PC-3 (cell line): ENCODE results near the gene TNPO1. TPM values are rescaled to one million over a fixed set of nuclear protein-coding genes. Genes with fewer than 3 reads are reported as not detected.

Experiments
- ATAC-seq: fragments of 200-7000 bp; cut with Tn5 transposase; 2 replicates; pipeline ENCODE4 v1.9.1; 2020; ENCODE audit warnings: mild to moderate bottlenecking, moderate library complexity
- BruUV-seq: library from RNA; stranded (reverse); fragments of 400-500 nt; replicated peaks from 2 replicates; lab custom pipeline; 2021; lab: Mats Ljungman, UMichigan
- CTCF ChIA-PET: fragments of 300-600 bp; sonication (Branson Sonifier 250); formaldehyde crosslinking; loops from one replicate; lab custom pipeline; 2022; ENCODE audit warnings: antibody characterized with exemption; lab: Charles Lee
- POLR2A ChIA-PET: fragments of 300-600 bp; sonication (Branson Sonifier 250); formaldehyde crosslinking; loops from one replicate; lab custom pipeline; 2022; ENCODE audit warnings: antibody characterized with exemption; ENCODE audit not compliant: unreplicated experiment; lab: Charles Lee
- DNase-seq: peaks from one replicate; pipeline ENCODE4 v3.0.0-alpha.2; 2015
- H2AFZ ChIP-seq: fragments of 300-600 bp; sonication (generic); 2 replicates; pipeline ENCODE4 v1.6.0; 2016; ENCODE audit warnings: antibody characterized with exemption, low read length
- H3F3A ChIP-seq: fragments of 300-600 bp; sonication (generic); one replicate; pipeline ENCODE4 v1.6.0; 2017; ENCODE audit warnings: antibody characterized with exemption, low read length, control low read depth, mild to moderate bottlenecking; ENCODE audit not compliant: unreplicated experiment
- H3K27ac ChIP-seq: fragments of 300-600 bp; sonication (generic); 2 replicates; pipeline ENCODE4 v1.5.1; 2016; ENCODE audit warnings: mild to moderate bottlenecking, low read length
- H3K27me3 ChIP-seq: fragments of 300-600 bp; sonication (generic); 2 replicates; pipeline ENCODE4 v1.6.1; 2016; ENCODE audit warnings: low read length, mixed read lengths
- H3K36me3 ChIP-seq: fragments of 300-600 bp; sonication (generic); 2 replicates; pipeline ENCODE4 v1.6.1; 2016; ENCODE audit warnings: low read depth, mixed run types, low read length, mixed read lengths
- H3K4me1 ChIP-seq: fragments of 300-600 bp; sonication (generic); 2 replicates; pipeline ENCODE4 v1.5.1; 2016; ENCODE audit warnings: low read length; ENCODE audit not compliant: insufficient read depth
- H3K4me2 ChIP-seq: fragments of 300-600 bp; sonication (generic); 2 replicates; pipeline ENCODE4 v1.6.0; 2016; ENCODE audit warnings: low read length
- H3K4me3 ChIP-seq: fragments of 300-600 bp; sonication (generic); 2 replicates; pipeline ENCODE4 v1.5.1; 2016; ENCODE audit warnings: mild to moderate bottlenecking, low read length, mixed read lengths
- H3K79me2 ChIP-seq: fragments of 300-600 bp; sonication (generic); 2 replicates; pipeline ENCODE4 v1.6.1; 2017; ENCODE audit warnings: low read length, mixed read lengths
- H3K9ac ChIP-seq: fragments of 300-600 bp; sonication (generic); 2 replicates; pipeline ENCODE4 v1.6.0; 2016; ENCODE audit warnings: mild to moderate bottlenecking, low read length
- H3K9me2 ChIP-seq: fragments of 300-600 bp; sonication (generic); replicated peaks from 2 replicates; pipeline ENCODE4 v1.6.1; 2016; ENCODE audit warnings: mixed run types, low read length, mixed read lengths
- H3K9me3 ChIP-seq: fragments of 300-600 bp; sonication (generic); 2 replicates; pipeline ENCODE4 v1.6.1; 2016; ENCODE audit warnings: low read length, mixed read lengths
- H4K20me1 ChIP-seq: fragments of 300-600 bp; sonication (generic); 2 replicates; pipeline ENCODE4 v1.6.1; 2016; ENCODE audit warnings: low read length, mixed read lengths
- EZH2 ChIP-seq: fragments of 300-600 bp; sonication (generic); IDR thresholded peaks from one replicate; pipeline ENCODE4 v1.6.1; 2017; ENCODE audit warnings: antibody characterized with exemption, mild to moderate bottlenecking, low read length; ENCODE audit not compliant: unreplicated experiment
- EZH2phosphoT487 ChIP-seq: fragments of 300-600 bp; sonication (generic); IDR thresholded peaks from 2 replicates; pipeline ENCODE4 v1.6.1; 2018; ENCODE audit warnings: mild to moderate bottlenecking, antibody characterized with exemption, low read length, borderline replicate concordance
- intact Hi-C: fragments of 100-400 bp; cut with micrococcal nuclease; formaldehyde crosslinking; loops from 2 replicates; pipeline ENCODE4 v1.9.0; 2023
- total RNA-seq: library from RNA; depleted of rRNA; stranded (reverse); fragments of >200 nt; gene quantifications from 2 replicates; pipeline ENCODE4 v1.2.3, GENCODE V29; 2014
- TF ChIP-seq, protein P1 (sequence below): fragments of 300-600 bp; sonication (generic); conservative IDR thresholded peaks from 2 replicates; pipeline ENCODE4 v1.5.1; 2017; ENCODE audit warnings: antibody characterized with exemption, low read depth, mild to moderate bottlenecking, low read length

Gene TNPO1
- total RNA-seq, 1 experiment from 2014 or later, result 187 TPM

DNA sequence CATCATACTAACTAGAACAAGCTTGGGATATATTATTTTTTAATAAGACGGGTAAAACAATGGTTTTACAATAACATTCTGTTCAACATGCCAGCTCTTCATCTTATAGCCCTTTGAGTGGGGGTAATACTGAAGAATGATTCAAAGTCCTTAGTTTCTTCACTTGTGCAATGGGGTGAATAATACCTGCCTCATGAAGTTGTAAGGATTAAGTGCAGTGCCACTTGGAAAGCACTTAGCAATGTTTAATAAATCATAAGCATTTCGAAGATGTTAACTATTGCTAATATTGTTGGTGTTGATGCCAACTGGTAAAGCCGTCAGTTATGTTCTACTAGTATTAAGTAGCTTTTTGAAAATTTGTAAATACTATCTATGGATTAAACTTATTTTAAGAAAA, 38.0 kb downstream of the TNPO1 start:
- BruUV-seq, result no TSS peak
- H3K9me3 ChIP-seq, result no peaks in the 10 kb centered on the region
- H3K4me3 ChIP-seq, result no peak overlapping the region
- no peak for ATAC-seq
- H3K9me2 ChIP-seq, result no peaks in the 10 kb centered on the region
- H3K27me3 ChIP-seq, result no peaks in the 10 kb centered on the region
- H3K79me2 ChIP-seq, result peaks cover 95% of the 10 kb centered on the region
- H3K4me1 ChIP-seq, result peaks cover 13% of the 10 kb centered on the region
- TF ChIP-seq, protein P1, sequence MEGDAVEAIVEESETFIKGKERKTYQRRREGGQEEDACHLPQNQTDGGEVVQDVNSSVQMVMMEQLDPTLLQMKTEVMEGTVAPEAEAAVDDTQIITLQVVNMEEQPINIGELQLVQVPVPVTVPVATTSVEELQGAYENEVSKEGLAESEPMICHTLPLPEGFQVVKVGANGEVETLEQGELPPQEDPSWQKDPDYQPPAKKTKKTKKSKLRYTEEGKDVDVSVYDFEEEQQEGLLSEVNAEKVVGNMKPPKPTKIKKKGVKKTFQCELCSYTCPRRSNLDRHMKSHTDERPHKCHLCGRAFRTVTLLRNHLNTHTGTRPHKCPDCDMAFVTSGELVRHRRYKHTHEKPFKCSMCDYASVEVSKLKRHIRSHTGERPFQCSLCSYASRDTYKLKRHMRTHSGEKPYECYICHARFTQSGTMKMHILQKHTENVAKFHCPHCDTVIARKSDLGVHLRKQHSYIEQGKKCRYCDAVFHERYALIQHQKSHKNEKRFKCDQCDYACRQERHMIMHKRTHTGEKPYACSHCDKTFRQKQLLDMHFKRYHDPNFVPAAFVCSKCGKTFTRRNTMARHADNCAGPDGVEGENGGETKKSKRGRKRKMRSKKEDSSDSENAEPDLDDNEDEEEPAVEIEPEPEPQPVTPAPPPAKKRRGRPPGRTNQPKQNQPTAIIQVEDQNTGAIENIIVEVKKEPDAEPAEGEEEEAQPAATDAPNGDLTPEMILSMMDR, result no peak
- TF ChIP-seq EZH2 (no peak), EZH2phosphoT487 (no peak)
- H4K20me1 ChIP-seq, result peaks cover 63% of the 10 kb centered on the region
- CTCF ChIA-PET, result interaction anchor here (0.6 kb wide), 1 partner anchor 9 kb away, joined by 3 read pairs; no protein-coding TSS in a partner anchor
- H2AFZ ChIP-seq, result no peak overlapping the region
- DNase-seq, result no peak
- intact Hi-C loops, result no loop called here
- POLR2A ChIA-PET, result no interaction called here
- no peak overlapping the region for H3K9ac ChIP-seq
- no peak overlapping the region for H3K4me2 ChIP-seq
- H3K36me3 ChIP-seq, result peaks cover 64% of the 10 kb centered on the region
- no peaks in the 10 kb centered on the region for H3F3A ChIP-seq
- no peak overlapping the region for H3K27ac ChIP-seq

DNA sequence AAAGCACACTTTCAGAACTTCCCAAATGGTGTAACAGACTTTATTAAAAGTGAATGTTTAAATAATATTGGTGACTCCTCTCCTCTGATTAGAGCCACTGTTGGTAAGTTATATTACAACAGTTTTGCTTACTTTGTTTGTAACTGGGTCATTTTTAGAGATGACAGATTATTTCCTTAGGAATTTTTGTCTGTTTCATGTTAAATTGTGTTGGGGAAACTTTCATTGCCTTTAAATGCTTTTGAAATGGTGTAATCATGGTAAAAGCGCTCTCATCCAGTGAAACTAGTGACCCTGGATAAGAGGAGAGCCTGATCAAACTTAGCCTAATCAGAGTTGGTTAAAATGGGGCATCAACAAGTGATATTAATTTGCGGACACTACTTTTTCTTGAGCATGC, 39.4 kb downstream of the TNPO1 start:
- ATAC-seq (no peak), DNase-seq (no peak)
- Histone ChIP-seq H3K4me1 (peaks cover 9% of the 10 kb centered on the region), H3F3A (no peaks in the 10 kb centered on the region), H3K79me2 (peaks cover 95% of the 10 kb centered on the region), H4K20me1 (peaks cover 58% of the 10 kb centered on the region), H3K27ac (no peak overlapping the region), H3K9me2 (no peaks in the 10 kb centered on the region), H3K27me3 (no peaks in the 10 kb centered on the region), H3K9ac (no peak overlapping the region), H2AFZ (no peak overlapping the region), H3K9me3 (no peaks in the 10 kb centered on the region), H3K36me3 (peaks cover 75% of the 10 kb centered on the region), H3K4me2 (no peak overlapping the region), H3K4me3 (no peak overlapping the region)
- POLR2A ChIA-PET, result interaction anchor here (0.7 kb wide), 1 partner anchor 346 kb away, joined by 3 read pairs; no protein-coding TSS in a partner anchor
- intact Hi-C loops, result no loop called here
- no peak for TF ChIP-seq EZH2
- TF ChIP-seq, protein P1, result no peak
- no peak for TF ChIP-seq EZH2phosphoT487
- no TSS peak for BruUV-seq
- CTCF ChIA-PET, result no interaction called here

DNA sequence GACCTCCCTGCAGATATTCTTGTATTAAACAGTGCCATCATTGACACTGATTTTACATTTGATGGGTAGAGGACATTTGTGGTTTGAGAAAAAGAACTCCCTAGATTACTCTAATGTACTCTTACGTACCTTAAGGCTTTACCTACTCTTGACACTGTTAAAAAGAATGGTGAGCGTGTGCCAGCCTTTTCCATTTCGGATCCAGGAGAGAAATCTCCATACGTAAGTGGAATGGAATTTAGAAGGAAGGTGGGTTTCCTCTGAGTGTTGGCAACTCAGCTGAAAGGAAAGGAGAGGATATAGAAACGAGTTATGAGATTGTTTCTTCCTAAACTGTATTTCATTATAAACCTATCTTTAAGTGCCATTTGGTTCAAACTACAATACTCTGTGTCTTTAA, 40.9 kb downstream of the TNPO1 start:
- TF ChIP-seq EZH2, result no peak
- TF ChIP-seq EZH2phosphoT487, result no peak
- intact Hi-C loops, result no loop called here
- Histone ChIP-seq H2AFZ (no peak overlapping the region), H3K27ac (no peak overlapping the region), H4K20me1 (peaks cover 42% of the 10 kb centered on the region), H3K36me3 (peaks cover 76% of the 10 kb centered on the region), H3K4me3 (no peak overlapping the region), H3K9me2 (no peaks in the 10 kb centered on the region), H3K9me3 (no peaks in the 10 kb centered on the region), H3K4me1 (no peaks in the 10 kb centered on the region), H3K4me2 (no peak overlapping the region), H3F3A (no peaks in the 10 kb centered on the region), H3K79me2 (peaks cover 88% of the 10 kb centered on the region), H3K27me3 (no peaks in the 10 kb centered on the region), H3K9ac (no peak overlapping the region)
- BruUV-seq, result no TSS peak
- ChIA-PET POLR2A (no interaction called here), CTCF (no interaction called here)
- no peak for DNase-seq
- ATAC-seq, result no peak
